Activated effector memory CD4-positive, alpha-beta T cell treated with anti-CD3 and anti-CD28 coated beads, Interleukin-2, amount 50 U/mL, for 16 hours (primary cell): Measurements from ENCODE around the gene C17orf107.
A peak's percentile ranks its signal among the peaks of the same experiment; 100 is the strongest.

Source experiments
- DNase-seq: peaks from one replicate; pipeline ENCODE4 v3.0.0-alpha.2; 2020

The C17orf107 gene

GRCh38 chr17:4938069-4938491, 38.7 kb downstream of the C17orf107 start:
- no peak for DNase-seq

GRCh38 chr17:4938688-4939545, 39.6 kb downstream of the C17orf107 start:
- DNase-seq, result no peak

GRCh38 chr17:4939546-4939795, 40.1 kb downstream of the C17orf107 start:
- DNase-seq, result no peak

- peak; percentile 98 for DNase-seq
Observed at GRCh38 chr17:4939796-4940554, 40.6 kb downstream of the C17orf107 start, which contains the start of the genes RNF167 and SLC25A11. TSS of gene RNF167 (plus strand) at chr17:4940268. CDS start at chr17:4940910, 642 bp downstream. TSS of gene SLC25A11 (minus strand) at chr17:4940046. CDS start at chr17:4939910, 136 bp downstream.

- peak; percentile 80 for DNase-seq
Observed at GRCh38 chr17:4940555-4941318, 41.4 kb downstream of the C17orf107 start.

GRCh38 chr17:4941319-4941610, 41.9 kb downstream of the C17orf107 start:
- DNase-seq, result no peak

- no peak for DNase-seq
Observed at GRCh38 chr17:4942760-4943508, 43.6 kb downstream of the C17orf107 start.

GRCh38 chr17:4944163-4944553, 44.8 kb downstream of the C17orf107 start:
- peak; percentile 83 for DNase-seq

GRCh38 chr17:4944554-4945175, 45.3 kb downstream of the C17orf107 start:
- DNase-seq, result peak; percentile 72

GRCh38 chr17:4945176-4945943, 46.0 kb downstream of the C17orf107 start:
- DNase-seq, result peak; percentile 94

GRCh38 chr17:4945944-4946280, 46.6 kb downstream of the C17orf107 start:
- DNase-seq, result no peak

- peak; percentile 64 for DNase-seq
Observed at GRCh38 chr17:4946312-4946976, 47.1 kb downstream of the C17orf107 start.

GRCh38 chr17:4947010-4947410, 47.7 kb downstream of the C17orf107 start:
- no peak for DNase-seq

- peak; percentile 90 for DNase-seq
Observed at GRCh38 chr17:4947411-4948165, 48.3 kb downstream of the C17orf107 start.

- DNase-seq, result peak; percentile 96
Observed at GRCh38 chr17:4948166-4948930, 49.0 kb downstream of the C17orf107 start, which contains the start of gene PFN1. TSS of gene PFN1 (minus strand) at chr17:4948530. CDS start at chr17:4948394, 136 bp downstream.

- DNase-seq, result peak; percentile 90
Observed at GRCh38 chr17:4948931-4949320, 49.6 kb downstream of the C17orf107 start.

- peak; percentile 89 for DNase-seq
Observed at GRCh38 chr17:4949321-4950074, 50.2 kb downstream of the C17orf107 start.

GRCh38 chr17:4950075-4950745, 50.9 kb downstream of the C17orf107 start:
- peak; percentile 79 for DNase-seq
